Gastroesophageal sphincter (tissue), 4 donors: Measurements from ENCODE around the gene PYDC1. TPM values are rescaled to one million over a fixed set of nuclear protein-coding genes. Genes with fewer than 3 reads are reported as not detected.
"Not testable (repeated sequence)": the region's sequence is repeated elsewhere in the genome, so short reads cannot be mapped to it uniquely, and the experiment has no call there.

Experiments
- ATAC-seq: fragments of 150-250 bp; one replicate; pipeline ENCODE4 v1.9.1; 2016; ENCODE audit warnings: mild to moderate bottlenecking, moderate library complexity
- H3K27ac ChIP-seq, 4 donors: fragments of 200-600 bp; sonication (generic) in 3 of 4; 1 replicate in 3 of 4; 2 replicates in 1 of 4; pipeline ENCODE4 v1.5.1; 2016 to 2019
- H3K27me3 ChIP-seq: fragments of 200-600 bp; sonication (generic); one replicate; pipeline ENCODE4 v1.5.1; 2019
- H3K36me3 ChIP-seq, 2 donors: fragments of 200-600 bp; sonication (generic); one replicate each; pipeline ENCODE4 v1.5.1; 2019; ENCODE audit warnings: control low read depth in 1 of 2
- H3K4me1 ChIP-seq, 3 donors: fragments of 200-600 bp; sonication (generic); 1 replicate in 2 of 3; 2 replicates in 1 of 3; pipeline ENCODE4 v1.5.1; 2016 to 2019; ENCODE audit warnings: control low read depth in 2 of 3
- H3K4me3 ChIP-seq, 2 donors: fragments of 200-600 bp; sonication (generic); one replicate each; pipeline ENCODE4 v1.5.1; 2019; ENCODE audit warnings: mild to moderate bottlenecking in 1 of 2, moderate library complexity in 1 of 2
- H3K9me3 ChIP-seq, 3 donors: fragments of 200-600 bp; sonication (generic); one replicate each; pipeline ENCODE4 v1.5.1; 2017 to 2019; ENCODE audit warnings: control low read depth in 2 of 3
- EP300 ChIP-seq: sonication (generic); formaldehyde crosslinking; IDR thresholded peaks from one replicate; pipeline ENCODE4 v1.6.1; 2017; ENCODE audit warnings: antibody characterized with exemption, mild to moderate bottlenecking
- POLR2A ChIP-seq, 2 donors: fragments of 450-650 bp; IDR thresholded peaks; one replicate each; pipeline ENCODE4 v1.6.1; 2017; ENCODE audit warnings: antibody characterized with exemption in 2 of 2, mild to moderate bottlenecking in 2 of 2, moderate library complexity in 1 of 2
- POLR2AphosphoS5 ChIP-seq: sonication (generic); formaldehyde crosslinking; IDR thresholded peaks from one replicate; pipeline ENCODE4 v1.6.1; 2017; ENCODE audit warnings: antibody characterized with exemption
- WGBS, 2 donors: methylation state at CpG; one replicate each; pipeline ENCODE4 v1.1.5; 2018; ENCODE audit warnings: low coverage in 1 of 2; 5-methylcytosine and 5-hydroxymethylcytosine counted together
- total RNA-seq, 4 donors: library from RNA; depleted of rRNA; stranded (reverse); fragments of >200 nt; gene quantifications; one replicate each; pipeline ENCODE4 v1.1.0, GENCODE V29; 2016
- TF ChIP-seq, protein P1 (sequence below), 4 experiments: fragments of 200-600 bp in 2 of 4; fragments of 450-650 bp in 2 of 4; sonication (generic) in 1 of 4; IDR thresholded peaks; one replicate each; pipeline ENCODE4 v1.5.1; 2017 to 2019; ENCODE audit warnings: antibody characterized with exemption in 4 of 4, mild to moderate bottlenecking in 2 of 4, moderate library complexity in 2 of 4

The PYDC1 gene
- total RNA-seq, 4 donors from 2014 or later, result 0.93 TPM; not detected in 3

DNA sequence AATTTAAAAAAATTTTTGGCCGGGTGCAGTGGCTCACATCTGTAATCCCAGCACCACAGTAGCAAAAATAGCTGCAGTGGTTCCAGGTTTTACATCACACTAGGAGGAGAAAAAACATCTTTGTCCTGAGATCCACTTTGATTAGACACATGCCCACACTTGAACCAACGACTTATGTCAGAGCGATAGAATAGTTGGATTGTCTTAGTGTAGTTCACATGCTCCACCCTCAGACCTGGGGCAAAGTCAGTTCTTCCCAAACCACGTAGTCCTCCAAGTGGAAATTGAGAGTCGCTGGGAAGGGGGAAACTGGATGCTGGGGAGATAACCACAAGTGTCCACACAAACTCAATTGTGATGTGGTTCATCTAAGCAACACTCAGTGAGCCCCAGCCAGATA, 31.4 kb upstream of the PYDC1 start:
- Histone ChIP-seq H3K36me3 (no peaks in the 10 kb centered on the region), H3K4me1 (no peaks in the 10 kb centered on the region), H3K27me3 (peaks cover 48% of the 10 kb centered on the region), H3K4me3 (no peak overlapping the region), H3K27ac (no peak overlapping the region), H3K9me3 (no peaks in the 10 kb centered on the region)
- no peak for ATAC-seq
- 48 to 61% methylated on average over 4 to 5 of the region's 5 CpGs for WGBS, 2 donors
- TF ChIP-seq, protein P1, sequence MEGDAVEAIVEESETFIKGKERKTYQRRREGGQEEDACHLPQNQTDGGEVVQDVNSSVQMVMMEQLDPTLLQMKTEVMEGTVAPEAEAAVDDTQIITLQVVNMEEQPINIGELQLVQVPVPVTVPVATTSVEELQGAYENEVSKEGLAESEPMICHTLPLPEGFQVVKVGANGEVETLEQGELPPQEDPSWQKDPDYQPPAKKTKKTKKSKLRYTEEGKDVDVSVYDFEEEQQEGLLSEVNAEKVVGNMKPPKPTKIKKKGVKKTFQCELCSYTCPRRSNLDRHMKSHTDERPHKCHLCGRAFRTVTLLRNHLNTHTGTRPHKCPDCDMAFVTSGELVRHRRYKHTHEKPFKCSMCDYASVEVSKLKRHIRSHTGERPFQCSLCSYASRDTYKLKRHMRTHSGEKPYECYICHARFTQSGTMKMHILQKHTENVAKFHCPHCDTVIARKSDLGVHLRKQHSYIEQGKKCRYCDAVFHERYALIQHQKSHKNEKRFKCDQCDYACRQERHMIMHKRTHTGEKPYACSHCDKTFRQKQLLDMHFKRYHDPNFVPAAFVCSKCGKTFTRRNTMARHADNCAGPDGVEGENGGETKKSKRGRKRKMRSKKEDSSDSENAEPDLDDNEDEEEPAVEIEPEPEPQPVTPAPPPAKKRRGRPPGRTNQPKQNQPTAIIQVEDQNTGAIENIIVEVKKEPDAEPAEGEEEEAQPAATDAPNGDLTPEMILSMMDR (IDR thresholded peaks at IDR 0.05), result no peak
- TF ChIP-seq POLR2A (IDR thresholded peaks at IDR 0.05), result no peak
- TF ChIP-seq EP300, result no peak
- TF ChIP-seq POLR2AphosphoS5, result no peak

DNA sequence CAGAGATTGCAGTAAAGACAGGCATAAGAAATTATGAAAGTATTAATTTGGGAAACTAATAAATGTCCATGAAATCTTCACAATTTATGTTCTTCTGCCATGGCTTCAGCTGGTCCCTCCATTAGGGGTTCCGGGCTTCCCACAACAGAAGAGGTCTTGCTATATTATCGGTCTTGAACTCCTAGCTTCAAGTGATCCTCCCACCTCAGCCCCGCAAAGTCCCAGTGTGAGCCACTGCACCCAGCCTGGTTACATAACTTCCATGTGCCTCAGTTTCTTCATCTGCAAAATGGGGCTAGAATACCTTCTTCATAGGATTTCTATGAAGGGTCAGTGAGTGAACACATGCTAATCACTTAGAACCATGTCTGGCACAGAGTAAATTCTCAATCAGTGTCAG, 29.4 kb upstream of the PYDC1 start:
- 100% methylated on average over 3 of the region's 3 CpGs; no CpG with 5 or more reads in 1 of the 2 donors for WGBS, 2 donors
- no peaks in the 10 kb centered on the region for H3K9me3 ChIP-seq
- TF ChIP-seq, protein P1 (IDR thresholded peaks at IDR 0.05), result no peak
- TF ChIP-seq POLR2AphosphoS5, result no peak
- TF ChIP-seq POLR2A (IDR thresholded peaks at IDR 0.05), result no peak
- no peak for TF ChIP-seq EP300
- no peak overlapping the region for H3K27ac ChIP-seq
- peaks cover 56% of the 10 kb centered on the region for H3K27me3 ChIP-seq
- no peak for ATAC-seq
- H3K36me3 ChIP-seq, result no peaks in the 10 kb centered on the region
- H3K4me1 ChIP-seq, result no peaks in the 10 kb centered on the region
- no peak overlapping the region for H3K4me3 ChIP-seq

DNA sequence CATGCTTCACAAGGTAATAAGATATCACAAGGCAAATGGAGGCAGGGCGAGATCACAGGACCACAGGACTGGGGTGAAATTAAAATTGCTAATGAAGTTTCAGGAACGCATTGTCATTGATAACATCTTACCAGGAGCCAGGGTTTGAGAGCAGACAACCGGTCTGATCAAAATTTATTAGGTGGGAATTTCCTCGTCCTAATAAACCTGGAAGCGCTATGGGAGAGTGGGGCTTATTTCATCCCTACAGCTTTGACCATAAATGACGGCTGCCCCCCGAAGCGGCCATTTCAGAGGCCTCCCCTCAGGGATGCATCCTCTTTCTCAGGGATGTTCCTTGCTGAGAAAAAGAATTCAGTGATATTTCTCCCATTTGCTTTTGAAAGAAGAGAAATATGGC, 28.7 kb upstream of the PYDC1 start:
- not testable (repeated sequence) for H3K4me1 ChIP-seq, H3K9me3 ChIP-seq, H3K4me3 ChIP-seq, H3K27ac ChIP-seq, ATAC-seq, H3K36me3 ChIP-seq
- peaks cover 56% of the 10 kb centered on the region for H3K27me3 ChIP-seq
- WGBS, 2 donors, result 10 to 40% methylated on average over 8 of the region's 8 CpGs

DNA sequence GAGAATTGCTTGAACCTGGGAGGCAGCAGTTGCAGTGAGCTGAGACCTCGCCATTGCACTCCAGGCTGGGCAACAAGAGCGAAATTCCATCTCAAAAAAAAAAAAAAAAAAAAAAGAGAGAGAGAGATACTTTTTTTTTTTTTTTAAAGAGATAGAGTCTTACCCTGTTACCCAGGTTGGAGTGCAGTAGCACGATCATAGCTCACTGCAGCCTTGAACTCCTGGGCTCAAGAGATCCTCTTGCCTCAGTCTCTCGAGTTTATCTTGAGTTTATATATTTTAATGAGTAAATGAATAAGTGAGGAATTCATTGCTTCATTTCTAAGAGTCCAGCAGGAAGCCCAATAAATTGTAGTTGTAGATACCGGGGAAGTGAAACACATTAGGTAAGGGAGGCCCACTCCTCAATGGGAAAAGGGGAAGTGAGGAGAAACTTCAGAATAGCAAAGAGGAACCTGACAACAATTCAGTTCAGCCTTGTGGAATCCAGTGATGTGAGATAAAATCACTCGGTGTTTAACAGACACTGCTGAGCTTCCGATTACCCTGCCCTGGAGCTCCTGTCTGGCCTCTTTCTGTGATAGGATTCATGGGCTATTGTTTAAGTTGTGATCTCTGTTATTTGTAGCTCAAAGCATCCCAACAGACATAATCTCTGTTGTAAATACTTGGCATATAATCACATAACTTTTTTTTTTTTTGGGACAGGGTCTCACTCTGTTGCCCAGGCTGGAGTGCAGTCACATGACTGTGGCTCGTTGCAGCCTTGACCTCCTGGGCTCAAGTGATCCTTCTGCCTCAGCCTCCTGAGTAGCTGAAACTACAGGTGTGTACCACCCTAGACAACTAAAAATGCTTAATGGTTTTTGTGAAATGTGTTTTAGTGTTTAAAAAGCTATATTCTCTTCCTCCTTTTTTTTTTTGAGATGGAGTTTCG, 27.1 kb upstream of the PYDC1 start:
- no peak for TF ChIP-seq POLR2A (IDR thresholded peaks at IDR 0.05)
- no peak for TF ChIP-seq EP300
- TF ChIP-seq, protein P1 (IDR thresholded peaks at IDR 0.05), result no peak
- no peak for TF ChIP-seq POLR2AphosphoS5
- H3K4me3 ChIP-seq, result no peak overlapping the region
- H3K9me3 ChIP-seq, result no peaks in the 10 kb centered on the region
- no peak overlapping the region for H3K27ac ChIP-seq
- H3K36me3 ChIP-seq, result no peaks in the 10 kb centered on the region
- ATAC-seq, result no peak
- 53 to 78% methylated on average over 3 to 7 of the region's 9 CpGs for WGBS, 2 donors
- H3K4me1 ChIP-seq, result no peaks in the 10 kb centered on the region
- peaks cover 45% of the 10 kb centered on the region for H3K27me3 ChIP-seq

DNA sequence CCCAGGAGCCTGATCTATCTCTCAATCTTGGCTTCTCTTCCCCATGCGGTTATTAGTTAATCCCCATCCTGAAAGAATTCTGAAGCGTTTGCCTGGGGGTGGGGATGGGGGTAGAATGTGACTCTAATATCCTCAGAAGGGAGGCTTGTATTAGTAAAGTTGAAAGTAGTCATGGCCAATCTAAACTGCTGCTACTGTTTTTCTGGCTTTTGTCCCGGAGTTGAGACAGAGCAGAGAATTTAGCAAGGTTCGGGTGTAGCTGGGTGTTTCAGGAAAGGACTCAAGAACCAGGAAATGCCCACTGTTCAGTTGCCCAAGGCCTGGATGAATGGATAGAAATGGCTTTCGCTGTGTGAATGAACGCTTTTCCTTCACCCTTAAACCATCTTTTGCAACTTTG, 25.3 kb upstream of the PYDC1 start:
- peaks cover 36% of the 10 kb centered on the region for H3K27me3 ChIP-seq
- H3K27ac ChIP-seq, result no peak overlapping the region
- WGBS, 2 donors, result 36 to 59% methylated on average over 4 to 6 of the region's 6 CpGs
- H3K36me3 ChIP-seq, result no peaks in the 10 kb centered on the region
- H3K4me3 ChIP-seq, result no peak overlapping the region
- H3K4me1 ChIP-seq, result no peaks in the 10 kb centered on the region
- no peaks in the 10 kb centered on the region for H3K9me3 ChIP-seq
- ATAC-seq, result no peak
- TF ChIP-seq, protein P1 (IDR thresholded peaks at IDR 0.05), result no peak
- TF ChIP-seq POLR2A (IDR thresholded peaks at IDR 0.05) (no peak), EP300 (no peak), POLR2AphosphoS5 (no peak)
